ENCODE results near the gene C12orf56.

Gene C12orf56

DNA sequence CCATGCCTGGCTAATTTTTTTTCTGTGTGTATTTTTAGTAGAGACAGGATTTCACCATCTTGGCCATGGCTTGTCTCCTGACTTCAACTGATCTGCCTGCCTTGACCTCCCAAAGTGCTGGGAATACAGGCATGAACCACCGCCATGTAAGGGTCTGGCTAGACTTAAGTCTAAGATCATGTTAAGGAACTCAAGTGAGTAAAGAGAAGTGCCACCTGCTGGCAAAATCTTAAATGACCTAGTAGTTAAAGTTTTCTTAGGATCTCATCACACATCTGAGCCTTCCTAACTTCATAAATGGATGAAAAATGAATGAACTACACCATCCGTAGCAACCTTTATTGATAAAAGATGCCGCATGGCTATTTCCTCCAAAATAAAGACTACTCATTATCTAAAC lies 1.7 kb upstream of the C12orf56 start:
- in situ Hi-C loops (cut with MboI; ENCODE audit: low pct_unique_long_range_greater_than_20kb, low sequenced_read_pairs, unreplicated experiment): loop anchor here (25.0 kb wide), 1 partner anchor 555 kb away; the partner anchor contains the start of gene SRGAP1
- TF ChIP-seq, protein P1, sequence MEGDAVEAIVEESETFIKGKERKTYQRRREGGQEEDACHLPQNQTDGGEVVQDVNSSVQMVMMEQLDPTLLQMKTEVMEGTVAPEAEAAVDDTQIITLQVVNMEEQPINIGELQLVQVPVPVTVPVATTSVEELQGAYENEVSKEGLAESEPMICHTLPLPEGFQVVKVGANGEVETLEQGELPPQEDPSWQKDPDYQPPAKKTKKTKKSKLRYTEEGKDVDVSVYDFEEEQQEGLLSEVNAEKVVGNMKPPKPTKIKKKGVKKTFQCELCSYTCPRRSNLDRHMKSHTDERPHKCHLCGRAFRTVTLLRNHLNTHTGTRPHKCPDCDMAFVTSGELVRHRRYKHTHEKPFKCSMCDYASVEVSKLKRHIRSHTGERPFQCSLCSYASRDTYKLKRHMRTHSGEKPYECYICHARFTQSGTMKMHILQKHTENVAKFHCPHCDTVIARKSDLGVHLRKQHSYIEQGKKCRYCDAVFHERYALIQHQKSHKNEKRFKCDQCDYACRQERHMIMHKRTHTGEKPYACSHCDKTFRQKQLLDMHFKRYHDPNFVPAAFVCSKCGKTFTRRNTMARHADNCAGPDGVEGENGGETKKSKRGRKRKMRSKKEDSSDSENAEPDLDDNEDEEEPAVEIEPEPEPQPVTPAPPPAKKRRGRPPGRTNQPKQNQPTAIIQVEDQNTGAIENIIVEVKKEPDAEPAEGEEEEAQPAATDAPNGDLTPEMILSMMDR (IDR thresholded peaks at IDR 0.05; ENCODE audit: extremely low read depth, insufficient read depth, missing control alignments): peak; percentile 30
- DNase-seq (ENCODE audit: low spot score): peak; percentile 61

DNA sequence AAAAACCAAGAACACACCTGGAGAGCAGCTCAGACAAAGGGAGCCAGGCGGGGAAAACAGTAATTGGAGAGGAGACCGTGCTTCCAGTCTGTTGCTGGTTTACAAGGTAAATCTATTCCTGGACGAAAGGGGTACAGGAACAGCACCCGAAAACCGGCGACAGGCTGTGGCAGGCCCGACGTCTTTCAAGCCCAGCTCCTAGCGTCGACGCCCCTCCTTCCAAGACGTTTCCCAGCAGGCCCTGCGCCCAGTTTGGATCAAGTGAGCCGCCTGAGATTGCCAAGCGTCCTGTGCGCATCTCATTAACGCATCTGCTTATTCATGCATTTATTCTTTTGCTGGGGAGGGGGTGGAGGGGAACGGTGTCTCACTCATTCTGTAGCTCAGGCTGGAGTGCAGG lies 1.4 kb downstream of the C12orf56 start:
- in situ Hi-C loops (cut with MboI; ENCODE audit: low pct_unique_long_range_greater_than_20kb, low sequenced_read_pairs, unreplicated experiment): loop anchor here (25.0 kb wide), 1 partner anchor 552 kb away; the partner anchor contains the start of gene SRGAP1
- no peak for DNase-seq (ENCODE audit: low spot score)
- TF ChIP-seq, protein P1 (IDR thresholded peaks at IDR 0.05; ENCODE audit: extremely low read depth, insufficient read depth, missing control alignments): no peak

DNA sequence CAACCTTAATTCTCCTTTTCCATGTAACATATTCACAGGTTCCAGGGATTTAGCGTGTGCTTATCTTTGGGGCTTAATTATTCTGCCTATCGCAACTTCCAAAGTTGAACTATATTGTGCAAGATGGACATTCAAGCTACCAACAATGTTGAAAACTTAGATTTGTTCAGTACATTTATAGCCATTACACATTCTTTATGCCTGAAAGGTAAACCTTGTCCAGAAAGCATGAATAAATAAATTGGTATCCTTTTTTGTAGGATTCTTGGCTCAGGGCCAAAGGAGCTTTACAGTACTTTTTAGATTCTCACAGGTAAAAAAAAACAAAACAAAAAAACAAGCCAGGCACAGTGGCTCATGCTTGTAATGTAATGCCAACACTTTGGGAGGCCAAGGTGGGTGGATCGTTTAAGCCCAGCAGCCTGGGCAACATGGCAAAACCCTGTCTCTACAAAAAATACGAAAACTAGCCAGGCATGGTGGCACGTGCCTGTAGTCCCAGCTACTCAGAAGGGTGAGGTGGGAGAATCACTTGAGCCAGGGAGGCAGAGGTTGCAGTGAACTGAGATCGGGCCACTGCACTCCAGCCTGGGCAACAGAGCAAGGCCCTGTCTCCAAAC lies 3.3 kb downstream of the C12orf56 start:
- in situ Hi-C loops (cut with MboI; ENCODE audit: low pct_unique_long_range_greater_than_20kb, low sequenced_read_pairs, unreplicated experiment): loop anchor here (25.0 kb wide), 1 partner anchor 550 kb away; the partner anchor contains the start of gene SRGAP1
- TF ChIP-seq, protein P1 (IDR thresholded peaks at IDR 0.05; ENCODE audit: extremely low read depth, insufficient read depth, missing control alignments): no peak
- no peak for DNase-seq (ENCODE audit: low spot score)

DNA sequence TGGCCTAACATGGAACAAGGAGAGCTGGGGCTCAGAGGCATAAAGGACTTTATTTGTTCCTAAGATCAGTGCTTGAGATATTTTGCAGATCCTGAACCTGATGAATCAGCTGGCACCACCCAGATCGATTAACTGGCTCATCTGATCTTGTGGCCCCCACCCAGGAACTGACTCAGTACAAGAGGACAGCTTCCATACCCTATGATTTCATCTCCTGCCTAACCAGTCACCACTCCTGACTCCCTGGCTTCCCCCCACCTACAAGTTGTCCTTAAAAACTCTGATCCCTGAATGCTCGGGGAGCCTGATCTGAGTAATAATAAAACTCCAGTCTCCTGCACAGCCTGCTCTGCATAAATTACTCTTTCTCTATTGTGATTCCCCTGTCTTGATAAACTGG lies 5.1 kb downstream of the C12orf56 start:
- in situ Hi-C loops (cut with MboI; ENCODE audit: low pct_unique_long_range_greater_than_20kb, low sequenced_read_pairs, unreplicated experiment): loop anchor here (25.0 kb wide), 1 partner anchor 548 kb away; the partner anchor contains the start of gene SRGAP1
- TF ChIP-seq, protein P1 (IDR thresholded peaks at IDR 0.05; ENCODE audit: extremely low read depth, insufficient read depth, missing control alignments): no peak
- DNase-seq (ENCODE audit: low spot score): no peak

DNA sequence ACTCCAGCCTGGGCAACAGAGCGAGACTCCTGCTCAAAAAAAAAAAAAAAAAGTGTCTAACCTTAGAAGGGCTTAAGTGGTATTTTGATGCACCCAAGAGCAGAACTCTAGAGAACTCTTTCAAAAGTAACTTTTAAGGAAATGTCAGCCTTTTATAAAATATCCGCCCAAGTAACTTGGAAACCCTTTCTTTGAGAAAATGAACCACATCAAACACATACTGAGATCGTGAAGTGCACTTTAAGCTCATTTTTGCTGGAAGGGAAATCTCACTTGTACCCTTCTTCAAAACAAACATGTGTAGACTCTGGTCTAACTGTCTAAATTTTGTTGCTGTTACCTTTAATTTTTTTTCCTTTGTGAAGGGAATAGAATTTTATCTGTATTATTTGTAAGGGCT lies 5.5 kb downstream of the C12orf56 start:
- TF ChIP-seq, protein P1 (IDR thresholded peaks at IDR 0.05; ENCODE audit: extremely low read depth, insufficient read depth, missing control alignments): no peak
- in situ Hi-C loops (cut with MboI; ENCODE audit: low pct_unique_long_range_greater_than_20kb, low sequenced_read_pairs, unreplicated experiment): loop anchor here (25.0 kb wide), 1 partner anchor 548 kb away; the partner anchor contains the start of gene SRGAP1
- DNase-seq (ENCODE audit: low spot score): no peak

DNA sequence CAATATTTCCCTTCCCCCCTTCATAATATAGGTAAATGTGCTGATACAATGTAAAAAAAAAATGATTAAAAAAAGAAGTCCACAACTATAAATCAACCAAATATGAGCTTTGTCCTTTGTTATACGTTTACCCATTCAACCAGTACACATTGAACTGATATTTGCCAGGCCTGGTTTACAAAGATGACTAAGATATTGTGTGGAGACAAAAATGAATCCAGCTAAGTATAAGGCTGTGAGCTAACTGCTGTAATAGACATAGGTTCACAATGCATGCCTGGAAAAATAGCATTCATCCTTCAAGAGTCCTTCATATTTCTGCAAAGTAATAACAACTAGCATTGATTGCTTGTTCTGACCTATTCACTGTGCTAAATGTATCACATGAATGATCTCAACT lies 6.9 kb downstream of the C12orf56 start:
- TF ChIP-seq, protein P1 (IDR thresholded peaks at IDR 0.05; ENCODE audit: extremely low read depth, insufficient read depth, missing control alignments): no peak
- DNase-seq (ENCODE audit: low spot score): no peak
- in situ Hi-C loops (cut with MboI; ENCODE audit: low pct_unique_long_range_greater_than_20kb, low sequenced_read_pairs, unreplicated experiment): loop anchor here (25.0 kb wide), 1 partner anchor 546 kb away; the partner anchor contains the start of gene SRGAP1
